Kidney tubule cell (primary cell): ENCODE data around the gene KANTR.

Experiments used
- DNase-seq: peaks from one replicate; pipeline ENCODE4 v3.0.0-alpha.2; 2018; ENCODE audit warnings: low spot score

KANTR gene

GRCh38 chrX:53081925-53082772 lies 11.8 kb upstream of the KANTR start, which contains the start of gene TSPYL2:
TSPYL2 (plus strand) TSS chrX:53082367; CDS start chrX:53082499, 132 bp downstream.
- peak; percentile 94 for DNase-seq

GRCh38 chrX:53082773-53083616 lies 10.9 kb upstream of the KANTR start:
- DNase-seq, result no peak

- DNase-seq, result no peak
These were observed 9.8 kb upstream of the KANTR start for GRCh38 chrX:53084043-53084570.

- no peak for DNase-seq
These were observed 9.1 kb upstream of the KANTR start for GRCh38 chrX:53084863-53085262.

GRCh38 chrX:53085661-53086229 lies 8.2 kb upstream of the KANTR start:
- no peak for DNase-seq

GRCh38 chrX:53086464-53086863 lies 7.5 kb upstream of the KANTR start:
- no peak for DNase-seq

- DNase-seq, result no peak
These were observed 6.5 kb upstream of the KANTR start for GRCh38 chrX:53087388-53087831.

- DNase-seq, result peak; percentile 88
These were observed 5.6 kb upstream of the KANTR start for GRCh38 chrX:53088136-53088974.

- DNase-seq, result peak; percentile 70
These were observed 4.6 kb upstream of the KANTR start for GRCh38 chrX:53089224-53089842.

GRCh38 chrX:53089925-53090324 lies 4.0 kb upstream of the KANTR start:
- no peak for DNase-seq

- no peak for DNase-seq
These were observed 2.6 kb upstream of the KANTR start for GRCh38 chrX:53091354-53091753.

GRCh38 chrX:53093177-53093655 lies 726 bp upstream of the KANTR start:
- DNase-seq, result peak; percentile 75

- no peak for DNase-seq
These were observed 602 bp downstream of the KANTR start for GRCh38 chrX:53094582-53094905.

GRCh38 chrX:53095796-53096195 lies 1.9 kb downstream of the KANTR start:
- DNase-seq, result no peak

- DNase-seq, result no peak
These were observed 21.1 kb downstream of the KANTR start for GRCh38 chrX:53114864-53115549.

GRCh38 chrX:53115550-53115874 lies 21.6 kb downstream of the KANTR start:
- DNase-seq, result no peak

- DNase-seq, result peak; percentile 3
These were observed 22.2 kb downstream of the KANTR start for GRCh38 chrX:53116101-53116500.

GRCh38 chrX:53122013-53122412 lies 28.1 kb downstream of the KANTR start:
- no peak for DNase-seq

GRCh38 chrX:53125506-53125905 lies 31.6 kb downstream of the KANTR start:
- DNase-seq, result no peak

- no peak for DNase-seq
These were observed 32.4 kb downstream of the KANTR start for GRCh38 chrX:53126377-53126776.
